MM.1S (cell line): ENCODE measurements around the gene CANT1.

Experiments
- EZH2phosphoT487 ChIP-seq: fragments of 300-600 bp; sonication (generic); IDR thresholded peaks from 2 replicates; pipeline ENCODE4 v1.6.1; 2018; ENCODE audit warnings: antibody characterized with exemption, low read length
- TF ChIP-seq, protein P1 (sequence below): fragments of 300-600 bp; sonication (generic); IDR thresholded peaks from 2 replicates; pipeline ENCODE4 v1.5.1; 2016; ENCODE audit warnings: antibody characterized with exemption, low read length, mixed read lengths

DNA sequence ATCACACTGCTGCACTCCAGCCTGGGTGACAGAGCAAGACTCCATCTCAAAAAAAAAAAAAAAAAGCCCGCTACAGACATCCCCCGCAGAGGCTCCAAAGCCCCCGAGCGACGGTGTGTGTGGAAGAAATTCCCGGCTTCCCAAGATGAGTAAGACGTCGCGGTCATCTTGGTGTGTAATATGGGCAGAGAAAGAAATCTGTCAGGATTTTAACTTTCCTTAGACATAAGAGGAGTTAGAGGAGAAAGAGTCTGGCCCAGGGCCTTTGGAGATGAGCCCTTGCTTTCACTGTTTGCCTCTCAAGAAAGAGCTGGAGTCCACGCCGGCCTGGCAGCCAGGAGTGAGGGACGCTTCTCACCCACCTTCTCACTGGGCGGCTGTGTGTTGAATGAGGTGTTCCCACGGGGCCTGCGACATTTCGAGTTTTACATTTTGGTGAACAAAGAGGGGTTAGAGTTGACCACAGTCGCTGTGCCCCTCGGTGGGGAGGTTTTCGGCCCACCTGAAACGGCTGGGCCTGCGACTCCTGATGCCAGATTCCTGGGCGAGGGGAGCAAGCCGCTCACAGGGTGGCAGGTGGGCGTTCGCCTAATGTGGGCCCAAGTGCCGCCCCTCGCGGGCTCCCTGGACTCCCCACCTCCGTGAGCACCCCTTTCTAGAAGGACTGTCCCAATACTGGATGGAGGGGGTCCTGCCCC lies 32.3 kb upstream of the CANT1 start:
- TF ChIP-seq, protein P1, sequence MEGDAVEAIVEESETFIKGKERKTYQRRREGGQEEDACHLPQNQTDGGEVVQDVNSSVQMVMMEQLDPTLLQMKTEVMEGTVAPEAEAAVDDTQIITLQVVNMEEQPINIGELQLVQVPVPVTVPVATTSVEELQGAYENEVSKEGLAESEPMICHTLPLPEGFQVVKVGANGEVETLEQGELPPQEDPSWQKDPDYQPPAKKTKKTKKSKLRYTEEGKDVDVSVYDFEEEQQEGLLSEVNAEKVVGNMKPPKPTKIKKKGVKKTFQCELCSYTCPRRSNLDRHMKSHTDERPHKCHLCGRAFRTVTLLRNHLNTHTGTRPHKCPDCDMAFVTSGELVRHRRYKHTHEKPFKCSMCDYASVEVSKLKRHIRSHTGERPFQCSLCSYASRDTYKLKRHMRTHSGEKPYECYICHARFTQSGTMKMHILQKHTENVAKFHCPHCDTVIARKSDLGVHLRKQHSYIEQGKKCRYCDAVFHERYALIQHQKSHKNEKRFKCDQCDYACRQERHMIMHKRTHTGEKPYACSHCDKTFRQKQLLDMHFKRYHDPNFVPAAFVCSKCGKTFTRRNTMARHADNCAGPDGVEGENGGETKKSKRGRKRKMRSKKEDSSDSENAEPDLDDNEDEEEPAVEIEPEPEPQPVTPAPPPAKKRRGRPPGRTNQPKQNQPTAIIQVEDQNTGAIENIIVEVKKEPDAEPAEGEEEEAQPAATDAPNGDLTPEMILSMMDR = no peak
- TF ChIP-seq EZH2phosphoT487 = no peak
